A673 (cell line): ENCODE measurements around the gene VMO1.

Experiments
- EZH2 ChIP-seq: fragments of 200-600 bp; sonication (generic); IDR thresholded peaks from 2 replicates; pipeline ENCODE4 v1.6.1; 2017; ENCODE audit warnings: borderline replicate concordance, low read depth, mild to moderate bottlenecking, mixed read lengths, antibody characterized with exemption, low read length; ENCODE audit not compliant: poor library complexity, severe bottlenecking
- TF ChIP-seq, protein P1 (sequence below): fragments of 300-800, 200-600 bp; sonication (generic); conservative IDR thresholded peaks from 2 replicates; pipeline ENCODE4 v1.5.1; 2017; ENCODE audit warnings: low read depth, mild to moderate bottlenecking, antibody characterized with exemption, low read length, moderate library complexity, mixed read lengths

GRCh38 chr17:4750606-4751005 lies 35.6 kb downstream of the VMO1 start:
- TF ChIP-seq, protein P1, sequence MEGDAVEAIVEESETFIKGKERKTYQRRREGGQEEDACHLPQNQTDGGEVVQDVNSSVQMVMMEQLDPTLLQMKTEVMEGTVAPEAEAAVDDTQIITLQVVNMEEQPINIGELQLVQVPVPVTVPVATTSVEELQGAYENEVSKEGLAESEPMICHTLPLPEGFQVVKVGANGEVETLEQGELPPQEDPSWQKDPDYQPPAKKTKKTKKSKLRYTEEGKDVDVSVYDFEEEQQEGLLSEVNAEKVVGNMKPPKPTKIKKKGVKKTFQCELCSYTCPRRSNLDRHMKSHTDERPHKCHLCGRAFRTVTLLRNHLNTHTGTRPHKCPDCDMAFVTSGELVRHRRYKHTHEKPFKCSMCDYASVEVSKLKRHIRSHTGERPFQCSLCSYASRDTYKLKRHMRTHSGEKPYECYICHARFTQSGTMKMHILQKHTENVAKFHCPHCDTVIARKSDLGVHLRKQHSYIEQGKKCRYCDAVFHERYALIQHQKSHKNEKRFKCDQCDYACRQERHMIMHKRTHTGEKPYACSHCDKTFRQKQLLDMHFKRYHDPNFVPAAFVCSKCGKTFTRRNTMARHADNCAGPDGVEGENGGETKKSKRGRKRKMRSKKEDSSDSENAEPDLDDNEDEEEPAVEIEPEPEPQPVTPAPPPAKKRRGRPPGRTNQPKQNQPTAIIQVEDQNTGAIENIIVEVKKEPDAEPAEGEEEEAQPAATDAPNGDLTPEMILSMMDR = no peak
- TF ChIP-seq EZH2 = no peak
